ENCODE results near the gene NUP214. TPM values are rescaled to one million over a fixed set of nuclear protein-coding genes. Genes with fewer than 3 reads are reported as not detected.
"Not testable (repeated sequence)": the region's sequence is repeated elsewhere in the genome, so short reads cannot be mapped to it uniquely, and the experiment has no call there.

Gene NUP214
- total RNA-seq, 8 experiments from 2014 or later: 11.4 to 43.1 (median 18.4) TPM

DNA sequence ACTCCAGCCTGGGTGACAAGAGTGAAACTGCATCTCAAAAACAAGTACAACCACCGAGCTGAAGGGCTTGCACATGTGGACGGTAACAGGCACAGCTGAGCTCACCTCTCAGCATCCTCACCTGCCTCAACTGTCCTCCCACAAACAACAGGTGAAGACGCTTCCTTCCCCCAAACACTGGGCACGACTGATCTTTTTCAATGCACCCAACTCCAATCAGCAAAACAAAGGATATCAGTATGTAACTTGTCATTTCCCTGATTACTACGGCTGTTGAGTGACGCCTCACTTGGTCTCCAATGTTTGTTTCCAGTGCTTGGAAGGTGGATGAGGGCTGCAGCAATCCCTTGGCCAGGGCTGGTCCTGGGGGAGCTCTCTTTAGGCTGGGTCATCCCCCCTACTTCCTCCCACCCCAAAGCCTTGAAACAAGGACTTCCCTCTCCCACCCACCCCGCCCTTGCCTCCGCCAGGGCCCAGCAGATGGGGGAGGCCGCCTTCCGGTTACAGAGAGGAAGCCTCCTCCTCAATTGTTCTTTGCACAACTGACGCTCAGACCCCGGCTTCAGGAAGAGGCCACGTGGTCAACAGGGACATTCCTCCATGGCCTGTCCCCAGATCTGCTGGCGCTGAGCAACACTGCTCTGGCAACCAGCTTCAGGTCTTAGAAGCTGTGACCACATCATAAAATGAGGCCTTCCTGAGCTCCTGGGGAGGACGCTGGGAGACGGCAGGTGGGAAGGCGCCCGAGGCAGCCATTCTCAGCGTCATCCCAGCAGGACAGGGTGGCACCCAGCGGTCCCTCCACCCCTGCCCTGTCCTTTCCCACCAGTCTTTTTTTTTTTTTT, 145.0 kb downstream of the NUP214 start:
- WGBS, 10 experiments: 62 to 100% (median 87%) methylated on average over 1 to 7 of the region's 20 CpGs; no CpG with 5 or more reads in 4 of the 10 experiments
- ATAC-seq (replicated peaks in 6 of 8): peak in 5 of 8 experiments; percentile 55 to 85 (median 58)
- H3K4me3 ChIP-seq: no peak overlapping the region
- in situ Hi-C loops (cut with MboI; ENCODE audit: low pct_unique_long_range_greater_than_20kb in 2 of 9, low sequenced_read_pairs in 9 of 9, unreplicated experiment in 9 of 9): no loop called here
- H3K27ac ChIP-seq: peak overlapping the region in 1 of 2 donors; percentile 64
- H3K4me1 ChIP-seq (replicated peaks in 1 of 2): peaks cover 5 to 7% of the 10 kb centered on the region in 2 donors

DNA sequence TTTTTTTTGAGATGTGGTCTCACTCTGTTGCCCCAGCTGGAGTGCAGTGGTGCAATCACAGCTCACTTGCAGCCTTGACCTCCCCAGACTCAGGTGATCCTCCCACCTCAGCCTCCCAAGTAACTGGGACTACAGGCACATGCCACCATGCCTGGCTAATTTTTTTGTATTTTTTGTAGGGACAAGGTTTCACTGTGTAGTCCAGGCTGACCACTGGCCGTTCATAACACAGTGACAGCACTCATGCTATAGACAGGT, 145.6 kb downstream of the NUP214 start:
- peak overlapping the region in 1 of 2 donors; percentile 64 for H3K27ac ChIP-seq
- H3K4me3 ChIP-seq; H3K4me1 ChIP-seq (replicated peaks in 1 of 2); in situ Hi-C loops (cut with MboI; ENCODE audit: low pct_unique_long_range_greater_than_20kb in 2 of 9, low sequenced_read_pairs in 9 of 9, unreplicated experiment in 9 of 9); ATAC-seq (replicated peaks in 6 of 8): not testable (repeated sequence)
- WGBS, 10 experiments: 100% methylated on average over 1 of the region's 1 CpG; no CpG with 5 or more reads in 9 of the 10 experiments

DNA sequence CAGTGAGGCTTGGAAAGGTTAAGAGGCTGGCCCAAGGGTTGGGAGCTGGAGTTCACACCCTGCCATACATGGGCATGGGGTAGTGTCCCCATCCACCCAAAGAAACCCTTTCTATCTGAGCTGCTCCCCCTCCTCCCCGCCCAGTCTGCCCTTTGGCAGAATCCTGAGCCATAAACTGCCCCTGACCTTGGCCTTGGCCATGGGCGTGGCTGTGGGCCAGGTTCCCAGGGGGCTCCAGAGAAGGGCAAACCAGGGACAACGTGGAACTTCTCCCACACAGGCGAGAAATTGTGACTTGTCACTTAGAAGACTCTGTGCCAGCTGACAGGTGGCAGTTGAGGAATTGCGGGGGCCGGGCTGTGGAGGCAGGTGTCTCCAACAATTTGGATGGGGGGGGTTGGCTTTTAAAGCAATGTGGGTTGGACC, 146.1 kb downstream of the NUP214 start:
- 21 to 100% (median 60%) methylated on average over 1 to 3 of the region's 6 CpGs; no CpG with 5 or more reads in 5 of the 10 experiments for WGBS, 10 experiments
- H3K27ac ChIP-seq: peak overlapping the region; percentile 31 to 64
- no peak for ATAC-seq (replicated peaks in 6 of 8)
- no peak overlapping the region for H3K4me3 ChIP-seq
- in situ Hi-C loops (cut with MboI; ENCODE audit: low pct_unique_long_range_greater_than_20kb in 2 of 9, low sequenced_read_pairs in 9 of 9, unreplicated experiment in 9 of 9): no loop called here
- H3K4me1 ChIP-seq (replicated peaks in 1 of 2): peaks cover 10 to 15% of the 10 kb centered on the region in 2 donors

DNA sequence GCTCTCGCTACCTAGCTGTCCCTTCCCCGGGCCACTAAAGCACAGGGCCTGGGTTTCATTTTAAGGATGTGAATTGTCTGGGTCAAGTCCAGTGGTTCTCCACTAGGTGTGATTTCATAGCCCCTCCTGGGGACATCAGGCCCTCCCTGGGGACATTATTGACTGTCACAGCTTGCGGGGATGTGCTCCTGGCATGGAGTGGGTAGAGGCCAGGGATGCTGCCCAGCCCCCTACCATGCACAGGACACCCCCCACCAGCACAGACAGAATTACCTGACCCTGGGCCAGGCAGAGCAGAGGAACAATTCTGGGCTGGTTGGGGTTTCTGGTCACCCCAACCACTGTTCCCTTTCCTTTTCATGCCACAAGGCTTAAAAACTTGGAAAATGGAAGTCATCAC, 146.8 kb downstream of the NUP214 start:
- H3K4me3 ChIP-seq: no peak overlapping the region
- 86 to 100% (median 100%) methylated on average over 1 to 3 of the region's 3 CpGs; no CpG with 5 or more reads in 4 of the 10 experiments for WGBS, 10 experiments
- in situ Hi-C loops (cut with MboI; ENCODE audit: low pct_unique_long_range_greater_than_20kb in 2 of 9, low sequenced_read_pairs in 9 of 9, unreplicated experiment in 9 of 9): no loop called here
- H3K27ac ChIP-seq: peak overlapping the region; percentile 37
- H3K4me1 ChIP-seq (replicated peaks in 1 of 2): peaks cover 10 to 15% of the 10 kb centered on the region in 2 donors
- ATAC-seq (replicated peaks in 6 of 8): no peak

DNA sequence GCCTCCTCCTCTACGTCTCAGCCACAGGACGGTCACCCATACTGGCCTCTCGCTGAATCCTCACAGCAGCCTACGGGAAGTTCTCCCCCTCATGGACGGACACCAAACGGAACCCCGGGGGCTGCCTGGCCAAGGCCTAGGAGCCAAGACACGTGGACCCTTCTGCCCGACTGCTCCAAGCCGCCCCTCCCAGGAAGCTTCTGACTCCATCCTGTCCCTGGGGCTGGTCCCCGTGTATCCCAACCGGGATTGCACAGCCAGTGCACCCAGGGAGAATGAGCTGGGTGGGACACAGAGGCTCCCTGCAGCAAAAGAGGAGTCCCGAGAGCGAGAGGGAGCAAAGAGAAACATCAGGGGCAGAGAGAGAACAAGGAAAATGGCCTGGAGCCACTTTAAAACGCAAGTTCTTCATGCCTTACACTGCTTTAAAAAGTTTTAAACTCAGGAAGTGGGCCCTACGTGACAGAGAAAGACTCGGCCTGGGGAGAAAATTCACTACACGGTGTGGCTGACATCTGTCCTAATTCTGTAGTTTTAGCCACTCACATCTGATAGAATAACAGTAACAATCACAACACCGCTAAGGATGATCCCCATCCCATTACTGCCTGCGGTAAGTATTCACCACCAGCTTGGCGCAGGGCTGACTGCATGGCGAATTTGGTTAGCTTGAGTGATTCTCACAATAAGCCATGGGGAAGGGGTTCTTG, 147.9 kb downstream of the NUP214 start:
- in situ Hi-C loops (cut with MboI; ENCODE audit: low pct_unique_long_range_greater_than_20kb in 2 of 9, low sequenced_read_pairs in 9 of 9, unreplicated experiment in 9 of 9): no loop called here
- peaks cover 10 to 15% of the 10 kb centered on the region in 2 donors for H3K4me1 ChIP-seq (replicated peaks in 1 of 2)
- no peak for ATAC-seq (replicated peaks in 6 of 8)
- no peak overlapping the region for H3K4me3 ChIP-seq
- no peak overlapping the region for H3K27ac ChIP-seq
- whole genome bisulfite sequencing, 10 experiments: 78 to 100% (median 90%) methylated on average over 3 to 11 of the region's 22 CpGs; no CpG with 5 or more reads in 2 of the 10 experiments

DNA sequence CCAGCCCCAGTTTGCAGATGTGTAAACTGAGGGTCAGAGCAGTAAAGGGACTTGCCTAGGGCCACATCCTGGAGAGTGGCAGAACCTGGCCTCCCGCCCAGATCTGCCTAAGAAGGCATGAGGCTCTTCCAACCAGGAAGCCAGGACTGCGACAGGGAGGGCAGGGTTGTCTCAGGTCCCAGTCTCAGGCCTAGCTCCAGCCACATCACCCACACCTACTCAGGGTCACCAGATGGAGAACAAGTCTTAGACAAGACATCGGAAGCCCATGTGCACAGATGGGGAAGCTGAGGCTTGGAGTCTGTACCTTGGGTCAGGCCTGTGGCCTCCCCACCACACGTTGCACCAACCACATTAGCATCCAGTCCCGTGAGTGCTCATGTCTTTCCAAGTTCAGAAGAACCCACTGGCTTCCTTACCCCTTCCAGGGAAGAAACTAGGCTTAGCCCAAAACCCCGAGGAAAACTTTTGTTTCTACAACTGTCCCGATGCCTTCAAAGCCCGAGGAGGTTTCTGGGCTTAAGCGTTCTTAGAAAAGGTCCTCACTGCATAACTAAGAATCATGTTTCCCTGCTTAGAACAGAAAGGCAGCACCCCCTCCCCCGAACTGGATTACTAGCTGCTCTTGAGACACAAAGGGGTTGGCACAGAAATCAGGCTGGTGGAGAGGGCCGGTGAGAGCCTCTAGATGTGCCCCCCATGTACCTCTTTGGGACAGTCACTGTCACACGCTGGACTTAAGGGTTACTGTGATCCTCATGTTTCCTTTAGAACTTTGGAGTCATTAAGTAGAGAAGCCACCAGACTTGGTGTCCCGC, 148.7 kb downstream of the NUP214 start:
- no peak overlapping the region for H3K4me3 ChIP-seq
- in situ Hi-C loops (cut with MboI; ENCODE audit: low pct_unique_long_range_greater_than_20kb in 2 of 9, low sequenced_read_pairs in 9 of 9, unreplicated experiment in 9 of 9): no loop called here
- peak overlapping the region in 1 of 2 donors; percentile 29 for H3K27ac ChIP-seq
- peaks cover 10 to 15% of the 10 kb centered on the region in 2 donors for H3K4me1 ChIP-seq (replicated peaks in 1 of 2)
- no peak for ATAC-seq (replicated peaks in 6 of 8)
- WGBS, 10 experiments: 40 to 100% (median 82%) methylated on average over 1 to 6 of the region's 13 CpGs; no CpG with 5 or more reads in 3 of the 10 experiments

DNA sequence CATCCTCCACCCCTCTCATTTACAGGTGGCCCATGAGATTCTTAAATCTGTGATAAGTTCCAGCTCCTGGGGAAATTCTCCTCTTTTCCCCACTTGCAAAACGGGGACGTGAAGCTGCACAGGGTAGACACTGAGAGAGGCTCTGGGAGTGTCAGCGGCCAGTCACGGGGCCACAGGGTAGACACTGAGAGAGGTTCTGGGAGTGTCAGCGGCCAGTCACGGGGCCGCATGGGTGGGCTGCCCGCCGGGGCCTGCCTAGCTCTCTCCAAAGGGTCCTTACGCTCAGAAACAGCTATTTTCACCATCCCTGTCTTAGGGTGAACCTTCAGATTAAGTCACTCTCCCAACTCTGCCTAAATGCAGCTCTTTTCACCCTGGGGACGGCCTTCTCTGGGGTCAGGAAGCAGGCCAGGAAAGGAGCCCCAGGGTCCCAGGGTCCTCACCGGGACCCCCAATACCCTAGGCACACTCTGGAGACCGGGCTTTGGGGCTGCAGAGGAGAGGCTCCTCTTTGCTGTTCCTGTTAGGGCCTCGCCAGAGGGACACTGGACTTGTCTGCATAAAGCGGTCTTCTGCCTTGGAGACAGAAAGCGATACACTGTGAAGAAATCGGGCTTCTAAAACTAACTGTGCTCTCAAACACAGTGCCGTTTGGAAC, 149.4 kb downstream of the NUP214 start:
- peak overlapping the region; percentile 26 to 33 for H3K27ac ChIP-seq
- in situ Hi-C loops (cut with MboI; ENCODE audit: low pct_unique_long_range_greater_than_20kb in 2 of 9, low sequenced_read_pairs in 9 of 9, unreplicated experiment in 9 of 9): no loop called here

DNA sequence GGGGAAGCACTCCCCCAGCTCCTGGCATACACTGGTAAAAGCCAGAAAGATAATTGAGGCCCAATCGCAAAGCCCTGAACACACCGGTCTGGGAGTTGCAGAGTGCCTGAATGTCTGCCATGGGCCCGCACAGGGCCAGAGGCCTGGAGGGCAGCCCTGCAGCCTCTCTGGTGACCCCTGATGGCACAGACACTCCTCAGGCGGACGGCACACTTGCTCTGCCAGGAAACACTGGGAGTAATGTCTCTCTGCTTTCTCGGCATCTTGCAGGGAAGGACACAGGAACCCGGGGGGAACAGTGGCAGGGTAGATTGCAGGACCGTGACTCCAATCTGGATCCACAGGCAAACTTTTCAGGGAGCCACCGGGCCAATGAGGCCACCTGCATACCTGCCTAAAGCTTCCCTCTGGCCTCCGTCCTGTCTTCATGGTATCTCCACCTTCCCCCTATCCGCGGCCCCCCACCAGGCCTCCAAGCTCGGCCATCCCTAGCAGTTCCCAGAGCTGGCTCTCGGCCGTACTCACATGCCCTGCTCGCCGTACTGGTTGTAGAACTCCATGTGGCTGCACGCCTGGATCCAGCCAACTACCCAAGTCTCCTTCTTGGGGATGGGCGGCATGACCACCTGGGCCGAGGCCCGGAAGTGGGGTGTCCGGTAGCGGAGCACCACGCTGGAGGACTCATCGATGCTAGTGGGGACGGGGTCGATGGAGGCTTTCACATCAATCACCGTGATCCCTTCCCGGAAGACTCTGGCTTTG, 150.1 kb downstream of the NUP214 start:
- Histone ChIP-seq H3K4me1 (replicated peaks in 1 of 2) (peaks cover 7 to 11% of the 10 kb centered on the region in 2 donors), H3K27ac (peak overlapping the region; percentile 26 to 33), H3K4me3 (no peak overlapping the region)
- in situ Hi-C loops (cut with MboI; ENCODE audit: low pct_unique_long_range_greater_than_20kb in 2 of 9, low sequenced_read_pairs in 9 of 9, unreplicated experiment in 9 of 9): no loop called here
- ATAC-seq (replicated peaks in 6 of 8): no peak
- WGBS, 10 experiments: 71 to 100% (median 84%) methylated on average over 2 to 19 of the region's 29 CpGs; no CpG with 5 or more reads in 4 of the 10 experiments

More for the DNA sequence above, 149.4 kb downstream of the NUP214 start:
- no peak overlapping the region for H3K4me3 ChIP-seq
- ATAC-seq (replicated peaks in 6 of 8): no peak
- WGBS, 10 experiments: 84 to 100% (median 93%) methylated on average over 1 to 11 of the region's 18 CpGs; no CpG with 5 or more reads in 2 of the 10 experiments
- H3K4me1 ChIP-seq (replicated peaks in 1 of 2): peaks cover 10 to 15% of the 10 kb centered on the region in 2 donors

DNA sequence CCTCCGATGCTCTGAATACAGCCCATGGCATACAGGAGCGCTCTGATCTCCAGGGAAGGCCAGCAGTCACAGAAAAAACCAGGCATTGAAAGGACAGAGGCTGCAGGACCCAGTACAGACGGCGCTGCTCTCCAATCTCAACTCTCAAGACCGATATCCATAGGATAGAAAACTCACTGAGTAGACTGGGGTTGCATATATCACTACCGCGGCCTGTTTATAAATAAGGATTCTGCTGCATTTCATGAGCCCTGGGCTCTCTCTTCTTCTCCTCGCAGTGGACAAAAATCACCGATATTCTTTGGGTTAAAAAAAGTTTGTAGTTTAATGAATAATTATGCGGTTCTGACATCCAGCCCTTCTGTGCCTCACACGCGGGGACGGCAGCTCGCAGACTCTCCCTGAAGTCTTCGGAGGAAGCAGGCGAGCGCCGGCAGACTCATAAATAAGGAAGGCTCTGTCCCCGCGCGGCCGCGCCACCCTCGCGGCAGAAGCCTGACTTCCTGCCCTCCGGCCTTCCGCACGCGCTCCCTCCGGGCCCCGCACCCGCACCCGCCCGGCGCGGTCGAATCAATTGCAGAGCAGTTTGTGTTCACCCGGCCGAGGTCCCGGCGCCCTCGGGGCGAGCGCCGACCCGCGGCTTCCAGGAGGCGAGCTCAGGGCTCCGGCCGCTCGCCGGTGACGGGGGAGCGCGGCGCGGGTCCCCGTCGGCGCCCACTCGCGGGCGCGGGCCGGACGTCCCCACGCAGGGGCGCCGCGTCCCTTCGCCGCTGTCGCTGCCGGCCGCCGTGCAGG, 150.9 kb downstream of the NUP214 start, which contains the start of gene FAM78A:
TSS of gene FAM78A (minus strand) at position 417 of the 795 bp plus-strand sequence. CDS start at position 86, 331 bp downstream.
- 0 to 66% (median 19%) methylated on average over 2 to 14 of the region's 76 CpGs; no CpG with 5 or more reads in 5 of the 10 experiments for WGBS, 10 experiments
- ATAC-seq (replicated peaks in 6 of 8): peak; percentile 2 to 10 (median 4)
- in situ Hi-C loops (cut with MboI; ENCODE audit: low pct_unique_long_range_greater_than_20kb in 2 of 9, low sequenced_read_pairs in 9 of 9, unreplicated experiment in 9 of 9): no loop called here
- peaks cover 5 to 8% of the 10 kb centered on the region in 2 donors for H3K4me1 ChIP-seq (replicated peaks in 1 of 2)
- peak within 1 kb of the TSS; percentile 26 to 33 for H3K27ac ChIP-seq
- H3K4me3 ChIP-seq: peak within 1 kb of the TSS; percentile 40 to 75 (median 55)

DNA sequence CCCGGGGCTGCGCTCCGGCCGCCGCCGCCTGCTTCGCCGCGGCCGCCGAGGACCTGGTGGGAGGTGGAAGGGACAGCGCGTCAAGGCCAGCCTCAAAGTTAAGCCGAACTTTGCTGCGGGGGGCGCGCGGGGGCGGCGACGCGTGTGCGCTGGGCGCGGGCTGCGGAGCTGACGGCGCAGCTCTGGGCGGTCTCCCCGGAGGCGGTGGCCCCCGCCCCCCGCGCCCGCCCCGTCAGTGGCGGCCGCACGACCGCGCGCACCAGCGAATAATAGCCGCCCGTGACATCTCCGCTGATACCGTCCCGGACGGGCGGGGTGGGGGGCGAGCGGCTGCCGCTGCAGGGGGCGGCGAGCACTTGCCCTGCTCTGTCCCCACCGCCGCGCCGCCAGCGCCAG, 151.5 kb downstream of the NUP214 start:
- no CpG with 5 or more reads among the region's 60 CpGs for WGBS, 10 experiments
- Histone ChIP-seq H3K4me3 (peak overlapping the region; percentile 40 to 75 (median 55)), H3K4me1 (replicated peaks in 1 of 2) (peaks cover 7 to 8% of the 10 kb centered on the region in 2 donors), H3K27ac (no peak overlapping the region)
- ATAC-seq (replicated peaks in 6 of 8): peak in 7 of 8 experiments; percentile 1 to 23 (median 6)
- in situ Hi-C loops (cut with MboI; ENCODE audit: low pct_unique_long_range_greater_than_20kb in 2 of 9, low sequenced_read_pairs in 9 of 9, unreplicated experiment in 9 of 9): no loop called here

DNA sequence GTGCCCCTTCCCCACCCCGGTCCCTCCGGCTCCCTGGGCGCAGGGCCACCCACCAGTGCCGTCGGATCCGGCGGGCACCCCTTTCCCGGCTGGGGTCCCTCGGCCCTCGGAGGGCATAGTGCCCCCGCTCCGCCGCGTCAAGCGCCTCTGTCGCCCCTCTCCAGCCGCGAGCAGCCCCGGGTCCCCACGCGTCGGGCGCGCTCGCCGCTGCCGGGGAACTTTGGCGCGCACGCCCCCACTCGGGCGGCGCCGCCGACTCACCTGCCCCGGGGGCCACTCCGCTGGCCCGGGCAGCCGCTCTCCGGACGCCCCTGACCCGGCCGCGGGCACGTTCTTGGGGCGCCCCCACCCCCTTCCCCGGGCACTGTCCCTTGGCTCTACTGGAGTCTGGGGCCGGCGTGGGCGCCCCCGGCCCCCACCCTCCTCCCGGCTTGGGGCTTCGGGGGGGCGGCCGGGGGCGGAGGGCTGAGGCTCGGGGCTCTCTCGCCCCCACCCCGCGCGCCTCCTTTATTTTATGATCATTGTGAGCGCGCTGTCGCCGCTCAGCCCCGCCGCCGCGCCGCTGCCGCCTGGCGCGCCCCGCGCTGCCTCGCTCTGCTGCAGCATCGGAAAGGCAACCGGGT, 152.0 kb downstream of the NUP214 start:
- peaks cover 11 to 12% of the 10 kb centered on the region in 2 donors for H3K4me1 ChIP-seq (replicated peaks in 1 of 2)
- H3K27ac ChIP-seq: peak overlapping the region; percentile 5 to 10
- peak in 4 of 8 experiments; percentile 2 to 56 (median 16) for ATAC-seq (replicated peaks in 6 of 8)
- WGBS, 10 experiments: 0% methylated on average over 1 of the region's 78 CpGs; no CpG with 5 or more reads in 9 of the 10 experiments
- in situ Hi-C loops (cut with MboI; ENCODE audit: low pct_unique_long_range_greater_than_20kb in 2 of 9, low sequenced_read_pairs in 9 of 9, unreplicated experiment in 9 of 9): no loop called here
- H3K4me3 ChIP-seq: peak overlapping the region; percentile 40 to 75 (median 55)

Data from motor neuron (in vitro differentiated cells).